SK-N-SH (cell line): ENCODE measurements around the gene SCGN. TPM values are rescaled to one million over a fixed set of nuclear protein-coding genes. Genes with fewer than 3 reads are reported as not detected.

ENCODE experiments used
- CTCF ChIA-PET: fragments of 300-600, 350-600 bp; formaldehyde crosslinking; extraction: SDS; loops from one replicate; lab custom pipeline; 2021; lab: Yijun Ruan, JAX
- POLR2A ChIA-PET: fragments of 350-600 bp; sonication (Branson Sonifier 250); formaldehyde crosslinking; extraction: SDS; loops from one replicate; lab custom pipeline; 2020; ENCODE audit warnings: antibody characterized with exemption, inconsistent platforms; lab: Yijun Ruan, JAX
- DNase-seq: peaks from one replicate; pipeline ENCODE4 v3.0.0; 2012
- H2AFZ ChIP-seq: fragments of 200-600 bp; sonication (generic); 2 replicates; pipeline ENCODE4 v1.8.1; 2016; ENCODE audit warnings: antibody characterized with exemption, mild to moderate bottlenecking, low read depth
- H3F3A ChIP-seq: fragments of 200-600 bp; sonication (generic); replicated peaks from 2 replicates; pipeline ENCODE3; 2016; ENCODE audit warnings: antibody characterized with exemption, mild to moderate bottlenecking; ENCODE audit not compliant: insufficient read depth
- H3K27ac ChIP-seq, 2 experiments: fragments of 200-500 bp in 1 of 2; fragments of 200-600 bp in 1 of 2; sonication (Bioruptor generic) in 1 of 2; sonication (generic), shearing (Covaris generic) in 1 of 2; 2 replicates each; pipeline versions ENCODE4 v1.5.1 to v1.6.1; 2014 to 2016; ENCODE audit warnings: low read depth in 2 of 2, inconsistent platforms in 1 of 2, low read length in 1 of 2, mild to moderate bottlenecking in 1 of 2, mixed read lengths in 1 of 2
- H3K27me3 ChIP-seq: fragments of 200-600 bp; sonication (generic), shearing (Covaris generic); 2 replicates; pipeline ENCODE4 v1.6.1; 2016; ENCODE audit warnings: mixed run types; ENCODE audit not compliant: insufficient read depth
- H3K36me3 ChIP-seq, 2 experiments: fragments of 200-500 bp in 1 of 2; fragments of 200-600 bp in 1 of 2; sonication (Bioruptor generic) in 1 of 2; sonication (generic) in 1 of 2; replicated peaks in 1 of 2; 2 replicates each; pipeline versions ENCODE3 to v1.5.1; 2014 to 2016; ENCODE audit warnings: low read length in 1 of 2, mild to moderate bottlenecking in 1 of 2; ENCODE audit not compliant: insufficient read depth in 2 of 2, control insufficient read depth in 1 of 2
- H3K4me1 ChIP-seq, 2 experiments: fragments of 200-500 bp in 1 of 2; fragments of 200-600 bp in 1 of 2; sonication (Bioruptor generic) in 1 of 2; sonication (generic), shearing (Covaris generic) in 1 of 2; 2 replicates each; pipeline versions ENCODE4 v1.5.1 to v1.6.1; 2014 to 2016; ENCODE audit warnings: low read depth in 1 of 2, low read length in 1 of 2, mixed run types in 1 of 2; ENCODE audit not compliant: insufficient read depth in 2 of 2, control insufficient read depth in 1 of 2
- H3K4me2 ChIP-seq: fragments of 200-600 bp; sonication (generic), shearing (Covaris generic); 2 replicates; pipeline ENCODE4 v1.6.1; 2017; ENCODE audit warnings: mixed run types
- H3K4me3 ChIP-seq, 2 experiments: fragments of 200-500 bp in 1 of 2; fragments of 200-600 bp in 1 of 2; sonication (Bioruptor generic) in 1 of 2; sonication (generic), shearing (Covaris generic) in 1 of 2; 2 replicates each; pipeline versions ENCODE4 v1.5.1 to v1.8.1; 2014 to 2016; ENCODE audit warnings: low read depth in 2 of 2, inconsistent platforms in 1 of 2, low read length in 1 of 2, mild to moderate bottlenecking in 1 of 2, mixed read lengths in 1 of 2, moderate library complexity in 1 of 2
- H3K79me2 ChIP-seq: fragments of 200-600 bp; sonication (generic); 2 replicates; pipeline ENCODE4 v1.8.1; 2017; ENCODE audit warnings: mild to moderate bottlenecking; ENCODE audit not compliant: insufficient read depth
- H3K9ac ChIP-seq: fragments of 200-600 bp; sonication (generic); 2 replicates; pipeline ENCODE4 v1.6.1; 2017; ENCODE audit warnings: mixed run types
- H3K9me2 ChIP-seq: fragments of 200-600 bp; sonication (generic); 2 replicates; pipeline ENCODE4 v1.6.1; 2017; ENCODE audit warnings: mixed run types
- H3K9me3 ChIP-seq: fragments of 200-600 bp; sonication (generic); 2 replicates; pipeline ENCODE4 v1.6.1; 2017; ENCODE audit warnings: mixed run types, mild to moderate bottlenecking, moderate library complexity
- H4K20me1 ChIP-seq: fragments of 200-600 bp; sonication (generic); 2 replicates; pipeline ENCODE4 v1.6.1; 2017; ENCODE audit warnings: mild to moderate bottlenecking, mixed run types; ENCODE audit not compliant: insufficient read depth
- CTCF ChIP-seq: fragments of 200-600 bp; sonication (generic); IDR thresholded peaks from 2 replicates; pipeline ENCODE4 v1.6.1; 2017; ENCODE audit warnings: antibody characterized with exemption, mild to moderate bottlenecking, moderate library complexity
- ELF1 ChIP-seq: IDR thresholded peaks from 2 replicates; pipeline ENCODE4 v1.4.0; 2012
- FOSL2 ChIP-seq: IDR thresholded peaks from 2 replicates; pipeline ENCODE4 v1.4.0; 2012; ENCODE audit warnings: low read depth, mild to moderate bottlenecking, moderate library complexity, borderline replicate concordance
- FOXJ3 ChIP-seq: sonication (generic); formaldehyde crosslinking; IDR thresholded peaks from 2 replicates; pipeline ENCODE4 v1.5.1; 2020; ENCODE audit warnings: mild to moderate bottlenecking, missing genetic modification reagents
- FOXM1 ChIP-seq: IDR thresholded peaks from 2 replicates; pipeline ENCODE4 v1.4.0; 2012; ENCODE audit warnings: low read depth, mild to moderate bottlenecking
- GABPA ChIP-seq: IDR thresholded peaks from 2 replicates; pipeline ENCODE4 v1.4.0; 2012; ENCODE audit warnings: low read depth, mild to moderate bottlenecking
- MAX ChIP-seq: IDR thresholded peaks from 2 replicates; pipeline ENCODE4 v1.4.0; 2012; ENCODE audit warnings: low read depth
- MEF2A ChIP-seq: IDR thresholded peaks from 2 replicates; pipeline ENCODE4 v1.4.0; 2012; ENCODE audit warnings: low read depth, borderline replicate concordance
- NFIC ChIP-seq: IDR thresholded peaks from 2 replicates; pipeline ENCODE4 v1.4.0; 2012; ENCODE audit warnings: borderline replicate concordance
- RCOR1 ChIP-seq: fragments of 150-350 bp; IDR thresholded peaks from 2 replicates; pipeline ENCODE4 v1.6.1; 2017; ENCODE audit warnings: antibody characterized with exemption, low read length
- REST ChIP-seq: IDR thresholded peaks from 2 replicates; pipeline ENCODE4 v1.6.1; 2012; ENCODE audit warnings: mild to moderate bottlenecking, low read depth, low read length, moderate library complexity
- RFX5 ChIP-seq: IDR thresholded peaks from 2 replicates; pipeline ENCODE4 v1.6.1; 2012; ENCODE audit warnings: mild to moderate bottlenecking, improper control_type of control experiment, low read length
- RXRA ChIP-seq: IDR thresholded peaks from 2 replicates; pipeline ENCODE4 v1.4.0; 2012; ENCODE audit warnings: low read depth, mild to moderate bottlenecking, borderline replicate concordance
- TCF12 ChIP-seq: IDR thresholded peaks from 2 replicates; pipeline ENCODE4 v1.4.0; 2012
- TEAD4 ChIP-seq: IDR thresholded peaks from 2 replicates; pipeline ENCODE4 v1.4.0; 2012; ENCODE audit warnings: mild to moderate bottlenecking, borderline replicate concordance; ENCODE audit not compliant: insufficient read depth
- USF1 ChIP-seq: IDR thresholded peaks from 2 replicates; pipeline ENCODE4 v1.4.0; 2012; ENCODE audit warnings: low read depth, borderline replicate concordance
- USF2 ChIP-seq: fragments of 150-350 bp; IDR thresholded peaks from 2 replicates; pipeline ENCODE4 v1.6.1; 2017; ENCODE audit warnings: antibody characterized with exemption, low read length, low read depth, borderline replicate concordance
- WGBS: methylation state at CpG from one replicate; pipeline ENCODE4 v1.1.6; 2017; ENCODE audit warnings: low lambda C conversion rate; 5-methylcytosine and 5-hydroxymethylcytosine counted together
- polyA plus RNA-seq, 3 experiments: library from polyadenylated mRNA; depleted of rRNA; stranded (reverse); fragments of >200 nt; gene quantifications; 2 replicates each; pipeline ENCODE4 v1.2.3, GENCODE V29; 2012

Gene SCGN
- polyA plus RNA-seq, 1 of the 3 experiments (the other 2 are of a cell fraction): not detected

GRCh38 chr6:25619217-25619616, 32.8 kb upstream of the SCGN start:
- POLR2A ChIA-PET: no interaction called here
- WGBS: 81% methylated on average over 4 of the region's 4 CpGs
- TF ChIP-seq FOXJ3 (no peak), ELF1 (no peak), CTCF (no peak), USF1 (no peak), FOXM1 (no peak), TCF12 (no peak), RXRA (no peak), RFX5 (no peak), GABPA (no peak)

GRCh38 chr6:25620391-25620790, 31.6 kb upstream of the SCGN start:
- H3K27ac ChIP-seq: no peak overlapping the region
- H4K20me1 ChIP-seq: no peaks in the 10 kb centered on the region
- H3K79me2 ChIP-seq: no peaks in the 10 kb centered on the region
- 86% methylated on average over 2 of the region's 2 CpGs for WGBS
- H3K4me1 ChIP-seq: peaks cover 0 to 4% of the 10 kb centered on the region in 2 experiments; a peak in 1 of 4 replicates
- ChIA-PET POLR2A (no interaction called here), CTCF (interaction anchor here (1.3 to 1.8 kb wide), 3 partner anchors 19 to 397 kb away, joined by 3 to 8 read pairs (median 3); no protein-coding TSS in a partner anchor)
- no peak overlapping the region for H2AFZ ChIP-seq
- H3F3A ChIP-seq: no peaks in the 10 kb centered on the region
- no peaks in the 10 kb centered on the region for H3K9me3 ChIP-seq
- no peak overlapping the region for H3K4me2 ChIP-seq
- H3K36me3 ChIP-seq: no peaks in the 10 kb centered on the region
- DNase-seq: no peak
- no peaks in the 10 kb centered on the region for H3K9me2 ChIP-seq
- no peaks in the 10 kb centered on the region for H3K27me3 ChIP-seq
- H3K9ac ChIP-seq: no peak overlapping the region
- H3K4me3 ChIP-seq: no peak overlapping the region
- no peak for TF ChIP-seq USF2
- TF ChIP-seq FOSL2: no peak
- no peak for TF ChIP-seq CTCF
- TF ChIP-seq TEAD4: no peak
- TF ChIP-seq TCF12: no peak
- no peak for TF ChIP-seq MAX
- no peak for TF ChIP-seq RCOR1
- no peak for TF ChIP-seq NFIC
- no peak for TF ChIP-seq USF1
- TF ChIP-seq MEF2A: no peak
- TF ChIP-seq REST: no peak

More at GRCh38 chr6:25619217-25619616, 32.8 kb upstream of the SCGN start:
- DNase-seq: no peak
- Histone ChIP-seq H3K9ac (no peak overlapping the region), H3K4me2 (no peak overlapping the region), H3K9me3 (no peaks in the 10 kb centered on the region), H3K4me1 (peaks cover 0 to 4% of the 10 kb centered on the region in 2 experiments; a peak in 1 of 4 replicates), H3K27me3 (no peaks in the 10 kb centered on the region), H2AFZ (no peak overlapping the region), H3K79me2 (no peaks in the 10 kb centered on the region), H3K4me3 (no peak overlapping the region), H3F3A (no peaks in the 10 kb centered on the region), H3K36me3 (no peaks in the 10 kb centered on the region), H4K20me1 (no peaks in the 10 kb centered on the region), H3K9me2 (no peaks in the 10 kb centered on the region), H3K27ac (no peak overlapping the region)
- CTCF ChIA-PET: no interaction called here
